GM21423 (cell line): ENCODE measurements around the gene PSMD1.

Experiments used
- ATAC-seq: cut with Tn5 transposase; IDR thresholded peaks from one replicate; pipeline ENCODE4 v1.9.1; 2021; ENCODE audit warnings: mild to moderate bottlenecking, moderate library complexity; ENCODE audit not compliant: unreplicated experiment

Gene PSMD1

GRCh38 chr2:231110551-231110950 is 53.9 kb downstream of the PSMD1 start:
- ATAC-seq, result no peak

- ATAC-seq, result no peak
Observed at GRCh38 chr2:231111987-231112386, 55.3 kb downstream of the PSMD1 start.

- no peak for ATAC-seq
Observed at GRCh38 chr2:231113489-231113888, 56.8 kb downstream of the PSMD1 start.

GRCh38 chr2:231115651-231116050 is 59.0 kb downstream of the PSMD1 start:
- no peak for ATAC-seq

- ATAC-seq, result no peak
Observed at GRCh38 chr2:231117148-231117547, 60.5 kb downstream of the PSMD1 start.

DNA sequence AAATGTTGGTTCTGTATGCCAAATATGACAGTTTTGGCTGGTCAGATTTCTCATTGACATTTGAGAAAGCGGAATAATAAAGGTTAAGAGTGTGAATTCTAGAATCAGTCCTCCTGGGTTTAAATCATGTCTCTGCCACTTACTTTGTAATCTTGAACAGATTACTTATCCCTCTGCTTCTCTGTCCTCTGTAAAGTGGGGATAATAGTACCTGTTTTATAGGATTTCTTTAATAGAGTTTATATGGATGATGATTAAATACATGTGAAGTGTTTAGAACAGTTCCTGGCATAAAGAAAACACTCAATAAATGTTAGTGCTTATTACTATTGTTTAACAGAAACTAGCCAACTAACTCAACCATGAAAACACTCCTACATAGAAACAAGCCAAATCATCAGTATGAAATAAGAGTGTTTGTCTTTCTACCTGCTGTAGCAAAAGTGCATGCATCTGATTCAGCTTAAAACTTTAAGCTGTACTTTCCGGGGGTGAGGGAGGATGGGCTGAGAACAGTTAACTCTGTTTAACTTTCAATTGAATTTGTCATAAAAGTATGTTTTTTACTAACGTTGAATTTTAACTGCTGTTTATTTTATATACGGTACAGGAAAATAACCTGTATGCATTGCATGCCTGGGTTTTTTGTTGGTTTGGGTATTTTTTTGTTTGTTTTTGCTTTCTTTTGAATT is 61.4 kb downstream of the PSMD1 start:
- no peak for ATAC-seq

GRCh38 chr2:231118614-231118942 is 61.9 kb downstream of the PSMD1 start:
- no peak for ATAC-seq

DNA sequence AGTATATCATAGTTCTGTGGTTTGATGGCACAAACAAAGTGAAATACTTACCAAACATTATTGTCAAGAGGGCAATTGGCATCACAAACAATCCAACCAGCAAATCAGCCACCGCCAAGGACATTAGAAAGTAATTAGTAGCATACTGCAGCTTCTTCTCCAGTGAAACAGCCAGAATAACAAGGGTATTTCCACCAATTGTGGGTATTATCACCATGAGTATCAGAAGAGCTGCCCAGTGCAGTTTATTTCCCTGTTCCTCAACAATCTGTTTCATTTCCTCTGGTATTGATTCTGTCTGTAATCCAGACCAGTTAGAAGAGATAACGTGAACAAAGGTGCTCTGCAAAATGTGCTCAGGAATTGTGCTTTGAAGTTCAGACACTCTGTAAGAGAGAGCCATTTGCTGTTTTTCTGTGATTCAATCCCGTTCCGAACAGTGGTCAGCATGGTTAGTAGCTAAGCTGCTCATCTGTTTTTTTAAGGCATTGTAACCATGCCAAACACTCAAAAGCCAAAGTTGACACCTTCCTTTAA is 66.8 kb downstream of the PSMD1 start:
- no peak for ATAC-seq

DNA sequence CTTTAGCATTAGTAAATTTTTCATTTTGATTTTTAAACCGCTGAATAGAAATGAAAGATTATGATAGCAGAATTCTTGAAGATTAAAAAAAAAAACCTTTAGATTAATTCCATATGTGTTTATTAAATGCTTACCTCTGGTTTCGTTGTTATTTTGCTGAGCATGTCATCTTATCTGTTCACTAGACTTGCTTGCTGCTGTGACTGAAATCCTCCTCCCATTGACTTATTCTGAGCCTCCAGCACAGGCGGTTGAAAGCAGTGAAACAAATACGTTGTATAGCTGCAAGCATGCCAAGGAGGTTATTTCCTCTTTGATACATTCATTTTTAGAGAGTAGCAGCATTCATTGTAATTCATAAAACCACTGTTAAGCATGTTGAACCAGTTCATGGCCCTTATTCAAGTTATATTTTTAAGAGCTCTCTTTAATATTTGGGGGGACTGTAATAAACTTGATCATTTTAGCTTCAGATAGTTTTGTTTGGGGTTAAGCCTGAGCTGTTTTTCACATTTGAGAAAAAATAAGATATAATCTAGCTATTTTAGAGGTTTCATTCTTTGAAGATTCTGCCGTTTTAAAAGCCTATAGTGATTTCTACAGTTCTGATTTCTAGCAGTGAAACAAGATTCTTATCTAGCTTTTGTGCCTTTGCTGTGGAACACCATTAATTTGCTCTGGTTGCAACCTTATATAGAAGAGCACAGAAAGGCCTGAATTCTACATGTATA is 68.3 kb downstream of the PSMD1 start, which contains the start of gene HTR2B:
TSS of gene HTR2B (minus strand) at position 205 of the 731 bp plus-strand sequence. CDS start 1,278 bp downstream, outside the sequence.
- no peak for ATAC-seq

DNA sequence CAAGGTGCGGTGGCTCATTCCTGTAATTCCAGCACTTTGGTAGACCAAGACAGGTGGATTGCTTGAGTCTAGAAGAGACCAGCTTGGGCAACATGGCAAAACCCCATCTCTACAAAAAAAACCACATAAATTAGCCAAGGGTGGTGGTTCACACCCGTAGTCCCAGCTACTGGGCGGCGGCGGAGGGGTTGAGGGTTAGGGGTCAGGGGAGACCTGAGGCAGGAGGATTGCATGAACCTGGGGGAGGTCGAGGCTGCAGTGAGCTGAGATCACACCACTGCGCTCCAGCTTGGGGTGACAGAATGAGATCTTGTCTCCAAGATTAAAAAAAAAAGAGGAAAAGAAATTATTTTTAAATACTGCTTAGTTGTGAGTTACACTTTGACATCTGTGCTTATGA is 69.5 kb downstream of the PSMD1 start:
- ATAC-seq, result no peak

DNA sequence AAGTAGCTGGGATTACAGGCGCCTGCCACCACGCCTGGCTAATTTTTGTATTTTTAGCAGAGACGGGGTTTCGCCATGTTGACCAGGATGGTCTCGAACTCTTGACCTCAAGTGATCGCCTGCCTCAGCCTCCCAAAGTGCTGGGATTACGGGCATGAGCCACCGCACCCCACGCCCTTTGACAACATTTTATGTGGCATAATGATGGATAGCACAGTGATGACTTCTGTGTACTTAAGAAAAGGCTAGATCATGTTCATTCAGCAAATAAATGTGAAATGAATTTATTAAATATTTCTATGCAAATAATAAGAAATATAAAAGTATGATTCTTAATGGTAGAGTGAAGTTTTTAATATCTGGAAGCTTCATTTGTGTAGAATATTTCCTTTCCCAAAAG is 70.8 kb downstream of the PSMD1 start:
- ATAC-seq, result no peak

DNA sequence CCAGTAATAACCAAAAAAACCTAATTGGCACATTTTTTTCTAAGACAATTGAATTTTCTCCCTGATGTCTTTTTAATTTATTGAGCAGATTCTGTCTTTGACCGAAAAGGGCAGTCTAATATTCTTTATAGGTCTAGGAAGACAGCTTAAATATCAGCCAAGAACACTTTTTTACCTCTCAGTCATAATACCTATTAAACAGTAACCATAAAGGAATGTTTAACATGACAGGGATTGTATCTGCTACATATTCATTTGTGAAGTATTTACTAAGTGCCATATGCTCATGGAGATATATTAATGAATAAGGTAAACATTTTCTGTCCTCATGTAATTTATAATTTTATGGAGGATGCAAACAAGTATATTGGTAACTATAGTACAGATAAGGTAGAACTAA is 71.3 kb downstream of the PSMD1 start:
- no peak for ATAC-seq

GRCh38 chr2:231128541-231128940 is 71.9 kb downstream of the PSMD1 start:
- no peak for ATAC-seq

DNA sequence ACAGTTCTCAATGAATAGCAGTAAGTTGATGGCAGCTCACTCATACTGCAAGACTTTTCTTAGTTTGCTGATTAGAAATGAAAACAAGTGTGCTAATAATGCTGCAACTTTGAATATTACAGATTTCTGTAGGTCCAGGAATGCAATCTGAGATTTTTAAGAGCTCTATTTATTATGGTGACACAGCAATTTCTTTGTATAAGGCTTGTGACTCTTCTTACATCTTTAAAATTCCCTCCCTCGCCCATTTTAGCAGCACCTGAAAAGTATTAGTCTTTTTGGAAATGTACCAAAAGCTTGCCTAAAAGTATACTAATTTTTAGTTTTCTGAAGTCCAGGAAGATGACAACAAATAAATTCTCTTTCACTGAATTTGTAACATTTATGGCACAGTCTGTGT is 72.5 kb downstream of the PSMD1 start:
- no peak for ATAC-seq

DNA sequence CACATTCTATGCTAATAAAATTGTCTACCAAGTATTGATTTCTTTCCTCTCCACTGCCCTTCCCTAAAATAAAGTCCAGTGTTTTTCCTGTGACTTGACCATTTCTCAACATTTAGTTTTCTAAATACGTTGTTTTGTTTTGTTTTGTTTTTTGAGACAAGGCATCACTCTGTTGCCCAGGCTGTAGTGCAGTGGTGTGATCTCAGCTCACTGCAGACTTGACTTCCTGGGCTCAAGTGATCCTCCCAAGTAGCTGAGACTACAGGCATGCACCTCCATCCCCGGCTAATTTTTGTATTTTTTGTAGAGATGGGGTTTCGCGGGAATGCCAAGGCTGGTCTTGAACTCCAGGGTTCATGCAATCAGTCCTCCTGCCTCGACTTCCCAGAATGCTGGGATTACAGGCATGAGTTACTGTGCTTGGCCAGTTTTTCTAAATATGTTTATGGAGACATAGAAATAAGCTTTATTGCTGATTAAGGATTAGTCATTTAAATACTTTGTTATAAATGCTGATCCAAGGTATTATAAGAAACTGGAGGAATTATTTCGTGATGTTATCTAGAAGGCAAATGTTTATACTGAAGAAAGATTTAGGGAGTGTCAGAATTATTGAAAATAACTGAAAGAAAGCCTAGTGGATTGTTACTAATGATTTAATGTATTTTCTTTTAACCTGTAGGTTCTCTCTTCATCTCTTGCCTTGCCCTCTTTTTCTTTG is 73.8 kb downstream of the PSMD1 start:
- ATAC-seq, result no peak

DNA sequence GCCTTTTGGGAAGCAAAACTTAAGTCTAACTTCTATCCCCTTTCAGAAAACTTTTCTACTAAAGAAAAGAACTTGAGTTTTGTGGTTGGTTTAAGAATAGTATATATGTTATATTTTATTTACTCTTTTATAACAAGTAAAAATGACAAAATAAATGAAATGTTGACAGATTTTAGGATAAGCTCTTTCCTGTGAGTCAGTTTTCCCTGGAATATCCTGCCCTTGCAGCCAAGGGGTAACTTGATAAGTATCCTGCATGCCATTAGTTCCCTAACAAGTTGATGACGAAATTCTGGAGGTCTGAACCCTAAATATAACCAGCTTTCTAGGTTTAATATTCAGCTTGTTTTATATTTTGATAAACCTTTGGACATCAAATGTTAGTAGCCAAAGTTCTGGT is 75.5 kb downstream of the PSMD1 start:
- ATAC-seq, result no peak

DNA sequence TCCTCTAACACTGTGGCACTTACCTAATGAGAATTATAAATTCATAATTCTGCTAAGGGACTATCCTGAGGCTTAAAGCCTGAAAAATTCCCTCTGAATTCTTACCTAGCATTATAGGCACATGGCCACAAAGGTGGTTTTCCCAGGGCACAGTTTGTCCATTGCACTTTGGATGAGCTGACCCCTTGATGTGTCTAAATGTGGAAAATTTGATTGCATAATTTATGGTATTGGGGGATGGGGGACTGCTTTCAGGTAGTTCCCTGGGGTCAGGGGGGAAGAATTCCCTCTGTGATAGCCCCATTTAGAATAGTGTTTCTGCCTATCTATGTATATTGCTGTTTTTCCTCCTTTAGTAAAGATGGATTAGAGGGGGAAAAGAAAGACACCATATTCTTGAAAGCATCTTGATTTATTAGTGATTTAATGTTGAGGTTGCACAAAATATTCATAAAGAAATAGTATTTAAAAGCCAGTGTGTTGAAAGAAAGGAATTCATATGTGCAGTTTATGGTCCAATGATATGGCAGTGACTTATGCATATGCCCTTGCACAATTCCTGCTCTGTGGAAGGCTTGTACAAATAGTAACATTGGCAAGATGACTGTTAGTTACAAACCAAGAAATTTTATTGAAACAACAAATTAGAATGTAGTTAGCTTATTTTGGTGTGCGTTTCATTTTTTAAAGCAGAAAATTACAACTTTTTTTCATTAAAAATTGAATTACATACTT is 76.9 kb downstream of the PSMD1 start:
- ATAC-seq, result no peak

DNA sequence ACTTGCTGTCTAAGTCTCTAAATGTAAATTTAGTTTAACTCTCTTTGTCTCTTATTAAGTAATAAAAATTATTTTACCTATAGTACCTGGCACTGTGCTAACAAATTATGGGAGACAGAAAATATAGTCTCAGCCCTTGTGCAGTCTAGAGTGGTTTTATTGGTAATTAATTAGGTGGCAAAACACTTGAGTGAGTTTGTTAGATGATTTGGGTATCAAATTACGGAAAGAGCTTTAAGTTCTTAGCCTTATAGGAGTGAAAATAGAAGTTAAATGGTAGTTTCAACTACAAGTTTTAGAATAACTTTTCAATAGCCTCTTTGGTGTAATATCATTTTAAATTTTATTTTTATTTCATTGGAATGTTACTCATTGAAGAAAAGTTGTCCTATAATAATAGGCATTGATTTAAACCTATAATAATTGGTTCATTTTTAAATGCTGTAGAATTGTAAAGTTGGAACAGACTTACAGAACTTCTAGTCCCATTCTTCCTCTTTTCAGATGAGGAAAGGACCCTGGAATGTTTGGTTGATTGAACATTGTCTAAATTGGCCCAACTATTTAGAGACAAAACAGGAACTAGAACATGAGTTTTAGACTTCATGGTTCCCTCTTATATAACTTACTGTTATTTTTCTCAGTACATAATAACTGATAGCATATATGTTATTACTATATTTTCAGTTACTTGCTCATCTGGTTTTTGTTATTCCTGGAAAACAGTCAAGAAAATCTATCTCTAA is 78.4 kb downstream of the PSMD1 start:
- ATAC-seq, result no peak

DNA sequence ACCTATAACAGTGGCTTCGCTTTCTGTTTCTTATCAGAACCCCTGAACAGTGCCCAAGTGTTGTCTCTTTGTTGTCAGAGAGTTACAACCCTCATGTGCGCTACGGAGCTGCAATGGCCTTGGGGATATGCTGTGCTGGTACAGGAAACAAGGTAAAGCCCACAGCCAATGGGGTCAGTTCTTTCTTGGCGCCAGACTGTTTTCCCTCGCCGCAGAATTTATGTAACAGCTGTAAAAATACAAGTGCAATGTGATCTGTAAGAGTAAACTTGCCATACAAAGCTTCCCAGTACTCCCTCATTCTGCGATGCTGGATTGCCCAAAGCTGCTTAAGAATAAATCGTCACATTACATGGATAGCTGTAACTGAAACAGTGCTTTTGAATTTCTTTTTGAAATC is 82.0 kb downstream of the PSMD1 start:
- ATAC-seq, result no peak

DNA sequence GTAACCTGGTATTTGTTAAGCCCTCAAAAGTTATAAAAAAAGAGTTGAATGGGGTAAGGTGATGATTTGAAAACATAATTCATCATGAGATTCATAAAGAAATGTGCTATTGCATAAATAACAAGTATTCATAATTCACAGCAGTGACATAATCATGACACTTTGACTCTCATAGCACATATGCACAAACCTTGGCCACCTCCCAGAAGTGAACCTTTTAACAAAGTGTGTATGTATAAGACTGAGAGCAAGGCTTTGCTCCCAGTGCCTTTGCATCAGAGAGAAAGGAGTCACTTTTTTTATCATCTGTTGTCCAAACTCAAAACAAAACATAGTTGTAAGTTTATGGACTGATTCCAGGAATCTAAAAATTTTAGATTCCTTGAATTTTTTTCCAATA is 83.1 kb downstream of the PSMD1 start:
- ATAC-seq, result no peak
